WTC11 (cell line): Measurements from ENCODE around the gene AQP1. TPM values are rescaled to one million over a fixed set of nuclear protein-coding genes. Genes with fewer than 3 reads are reported as not detected.

Source experiments
- ATAC-seq: fragments of 200-7000 bp; cut with Tn5 transposase; 2 replicates; pipeline ENCODE4 v1.10.0; 2021; ENCODE audit warnings: mild to moderate bottlenecking, moderate library complexity
- CTCF ChIA-PET: fragments of 300-600 bp; sonication (Branson Sonifier 250); formaldehyde crosslinking; loops from one replicate; lab custom pipeline; 2021; ENCODE audit warnings: antibody characterized with exemption; lab: Charles Lee
- POLR2A ChIA-PET: fragments of 350-600 bp; sonication (Branson Sonifier 250); formaldehyde crosslinking; loops from one replicate; lab custom pipeline; 2021; ENCODE audit warnings: antibody characterized with exemption; lab: Charles Lee
- DNase-seq: peaks from one replicate; pipeline ENCODE4 v3.0.0; 2021; ENCODE audit warnings: low spot score
- H3K27ac Mint-ChIP-seq: 2 replicates; pipeline ENCODE4 v1.8.0; 2021; ENCODE audit warnings: mixed read lengths
- H3K27me3 Mint-ChIP-seq: 2 replicates; pipeline ENCODE4 v1.8.0; 2021; ENCODE audit warnings: low read depth, mild to moderate bottlenecking, moderate library complexity, mixed read lengths
- H3K36me3 Mint-ChIP-seq: 2 replicates; pipeline ENCODE4 v1.8.0; 2021; ENCODE audit warnings: mixed read lengths
- H3K4me1 Mint-ChIP-seq: 2 replicates; pipeline ENCODE4 v1.8.0; 2022; ENCODE audit warnings: mixed read lengths
- H3K4me3 Mint-ChIP-seq: 2 replicates; pipeline ENCODE4 v1.8.0; 2021; ENCODE audit warnings: mild to moderate bottlenecking, moderate library complexity, mixed read lengths
- H3K9me3 Mint-ChIP-seq: 2 replicates; pipeline ENCODE4 v1.8.0; 2021; ENCODE audit warnings: mixed read lengths
- ATF1 ChIP-seq: sonication (generic); formaldehyde crosslinking; IDR thresholded peaks from 2 replicates; pipeline ENCODE4 v1.8.1; 2023; ENCODE audit warnings: mild to moderate bottlenecking, moderate library complexity, missing genetic modification reagents
- ATF2 ChIP-seq: sonication (generic); formaldehyde crosslinking; IDR thresholded peaks from 2 replicates; pipeline ENCODE4 v1.8.1; 2022; ENCODE audit warnings: low read depth, missing genetic modification reagents, borderline replicate concordance
- CBFB ChIP-seq: sonication (generic); formaldehyde crosslinking; IDR thresholded peaks from 2 replicates; pipeline ENCODE4 v1.8.1; 2022; ENCODE audit warnings: mild to moderate bottlenecking, low read depth, missing genetic modification reagents
- CREM ChIP-seq: sonication (generic); formaldehyde crosslinking; IDR thresholded peaks from 2 replicates; pipeline ENCODE4 v1.8.1; 2022; ENCODE audit warnings: mild to moderate bottlenecking, missing genetic modification reagents, moderate library complexity
- E2F1 ChIP-seq: sonication (generic); formaldehyde crosslinking; IDR thresholded peaks from 2 replicates; pipeline ENCODE4 v1.8.0; 2022; ENCODE audit warnings: mild to moderate bottlenecking, missing genetic modification reagents
- FOXP1 ChIP-seq: sonication (generic); formaldehyde crosslinking; IDR thresholded peaks from 2 replicates; pipeline ENCODE4 v1.8.0; 2022; ENCODE audit warnings: missing genetic modification reagents, mild to moderate bottlenecking, moderate library complexity, borderline replicate concordance
- GRHL2 ChIP-seq: fragments of 250-450 bp; sonication (Bioruptor Pico); IDR thresholded peaks from 2 replicates; pipeline ENCODE4 v1.8.0; 2022; ENCODE audit warnings: mild to moderate bottlenecking, moderate library complexity; ENCODE audit not compliant: insufficient replicate concordance, severe bottlenecking
- GTF2I ChIP-seq: fragments of 250-450 bp; sonication (Bioruptor Pico); conservative IDR thresholded peaks from 2 replicates; pipeline ENCODE4 v1.4.0; 2021; ENCODE audit warnings: mild to moderate bottlenecking
- JUN ChIP-seq: sonication (generic); formaldehyde crosslinking; IDR thresholded peaks from 2 replicates; pipeline ENCODE4 v1.8.0; 2023; ENCODE audit warnings: mild to moderate bottlenecking, missing genetic modification reagents
- NFATC4 ChIP-seq: fragments of 250-450 bp; sonication (Bioruptor Pico); IDR thresholded peaks from 2 replicates; pipeline ENCODE4 v1.9.0; 2021; ENCODE audit warnings: mild to moderate bottlenecking
- NR3C1 ChIP-seq: sonication (generic); formaldehyde crosslinking; conservative IDR thresholded peaks from 2 replicates; pipeline ENCODE4 v1.8.1; 2023; ENCODE audit warnings: low read depth, mild to moderate bottlenecking, missing genetic modification reagents
- ZNF317 ChIP-seq: sonication (generic); formaldehyde crosslinking; IDR thresholded peaks from 2 replicates; pipeline ENCODE4 v1.8.1; 2023; ENCODE audit warnings: low read depth, mild to moderate bottlenecking, moderate library complexity, missing genetic modification reagents, borderline replicate concordance
- ZNF396 ChIP-seq: fragments of 250-450 bp; sonication (Bioruptor Pico); IDR thresholded peaks from 2 replicates; pipeline ENCODE4 v1.8.0; 2021; ENCODE audit warnings: mild to moderate bottlenecking, moderate library complexity, borderline replicate concordance
- ZNF423 ChIP-seq: fragments of 250-450 bp; sonication (Bioruptor Pico); IDR thresholded peaks from 2 replicates; pipeline ENCODE4 v2.1.2; 2022; ENCODE audit warnings: mild to moderate bottlenecking, moderate library complexity
- total RNA-seq: library from RNA; stranded (reverse); gene quantifications from 3 replicates; pipeline ENCODE4 v1.2.3, GENCODE V29; 2021
- TF ChIP-seq, protein P1 (sequence below): fragments of 250-450 bp; sonication (Bioruptor Pico); IDR thresholded peaks from 2 replicates; pipeline ENCODE4 v1.9.0; 2021; ENCODE audit warnings: moderate library complexity, mild to moderate bottlenecking, inconsistent platforms, borderline replicate concordance
- TF ChIP-seq, protein P2 (sequence below): sonication (generic); formaldehyde crosslinking; conservative IDR thresholded peaks from 2 replicates; pipeline ENCODE4 v1.8.1; 2022; ENCODE audit warnings: mild to moderate bottlenecking, missing genetic modification reagents
- TF ChIP-seq, protein P3 (sequence below): sonication (generic); formaldehyde crosslinking; IDR thresholded peaks from 2 replicates; pipeline ENCODE4 v1.8.1; 2023; ENCODE audit warnings: mild to moderate bottlenecking, missing genetic modification reagents, borderline replicate concordance
- TF ChIP-seq, protein P4 (sequence below): sonication (generic); formaldehyde crosslinking; IDR thresholded peaks from 2 replicates; pipeline ENCODE4 v1.8.0; 2022; ENCODE audit warnings: mild to moderate bottlenecking, missing genetic modification reagents

AQP1 gene
- total RNA-seq, 1 experiment from 2014 or later, result 0.81 TPM

- TF ChIP-seq, protein P1, sequence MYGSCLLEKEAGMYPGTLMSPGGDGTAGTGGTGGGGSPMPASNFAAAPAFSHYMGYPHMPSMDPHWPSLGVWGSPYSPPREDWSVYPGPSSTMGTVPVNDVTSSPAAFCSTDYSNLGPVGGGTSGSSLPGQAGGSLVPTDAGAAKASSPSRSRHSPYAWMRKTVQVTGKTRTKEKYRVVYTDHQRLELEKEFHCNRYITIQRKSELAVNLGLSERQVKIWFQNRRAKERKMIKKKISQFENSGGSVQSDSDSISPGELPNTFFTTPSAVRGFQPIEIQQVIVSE (CRISPR knock-in tag), result no peak
- no peak for TF ChIP-seq ZNF317 (CRISPR knock-in tag)
Observed at GRCh38 chr7:30912731-30912985, 1.0 kb downstream of the AQP1 start (continued).

DNA sequence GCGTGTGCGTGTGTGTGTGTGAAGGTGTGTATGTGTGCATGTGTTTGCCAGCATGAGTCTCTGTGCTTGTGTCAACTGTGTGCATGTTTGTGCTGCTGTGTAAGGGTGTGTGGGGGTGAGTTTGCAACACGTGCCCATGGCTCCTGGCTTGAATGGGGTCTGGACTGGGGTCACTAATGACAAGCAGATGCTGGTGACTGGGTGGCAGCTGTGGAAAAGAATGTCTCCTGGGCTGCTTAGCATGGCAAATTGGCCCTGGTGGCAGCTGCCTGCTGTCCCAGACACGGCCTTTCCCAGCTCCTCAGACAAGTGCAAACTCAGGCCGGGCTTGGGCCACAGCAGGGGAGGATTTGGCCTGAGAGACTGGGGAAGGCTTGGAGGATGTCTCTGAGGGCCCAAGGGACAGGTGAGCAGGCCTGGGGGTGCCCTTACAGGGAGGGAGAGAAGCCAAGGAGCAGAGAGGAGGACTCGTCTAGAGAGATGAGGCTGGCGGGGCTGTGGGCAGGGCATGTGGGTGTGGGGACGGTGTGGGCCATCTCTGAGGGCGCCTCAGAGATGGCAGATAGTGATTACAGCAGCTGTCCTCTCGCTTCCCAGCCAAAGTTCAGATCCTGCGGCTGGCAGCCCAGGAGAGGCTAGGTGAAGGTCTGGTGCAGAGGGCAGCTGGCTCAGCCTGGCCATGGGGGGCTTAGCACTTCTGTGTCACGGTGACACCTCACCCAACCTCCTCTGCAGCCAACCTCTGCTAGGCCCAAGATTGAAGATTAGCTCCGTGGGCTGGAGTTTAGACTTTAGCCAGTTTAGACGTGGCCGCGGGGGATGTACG is 1.5 kb downstream of the AQP1 start:
- Mint-ChIP-seq H3K4me1 (peaks cover 18% of the 10 kb centered on the region), H3K9me3 (no peaks in the 10 kb centered on the region), H3K36me3 (no peaks in the 10 kb centered on the region), H3K27me3 (no peaks in the 10 kb centered on the region), H3K4me3 (no peak overlapping the region), H3K27ac (peak overlapping the region; percentile 19; the same call in 1 of the 2 replicates)
- TF ChIP-seq JUN (CRISPR knock-in tag) (no peak), CBFB (CRISPR knock-in tag) (no peak), FOXP1 (no peak), GTF2I (CRISPR knock-in tag) (no peak), NR3C1 (CRISPR knock-in tag) (no peak), CREM (CRISPR knock-in tag) (no peak), ZNF396 (CRISPR knock-in tag) (no peak)
- TF ChIP-seq, protein P1 (CRISPR knock-in tag), result no peak
- TF ChIP-seq, protein P2, sequence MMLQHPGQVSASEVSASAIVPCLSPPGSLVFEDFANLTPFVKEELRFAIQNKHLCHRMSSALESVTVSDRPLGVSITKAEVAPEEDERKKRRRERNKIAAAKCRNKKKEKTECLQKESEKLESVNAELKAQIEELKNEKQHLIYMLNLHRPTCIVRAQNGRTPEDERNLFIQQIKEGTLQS (CRISPR knock-in tag), result no peak
- DNase-seq, result no peak
- ATAC-seq, result no peak
- POLR2A ChIA-PET, result no interaction called here
- CTCF ChIA-PET, result interaction anchor here (0.7 to 2.6 kb wide), 5 partner anchors 25 to 209 kb away, joined by 3 to 12 read pairs (median 5); no protein-coding TSS in a partner anchor

DNA sequence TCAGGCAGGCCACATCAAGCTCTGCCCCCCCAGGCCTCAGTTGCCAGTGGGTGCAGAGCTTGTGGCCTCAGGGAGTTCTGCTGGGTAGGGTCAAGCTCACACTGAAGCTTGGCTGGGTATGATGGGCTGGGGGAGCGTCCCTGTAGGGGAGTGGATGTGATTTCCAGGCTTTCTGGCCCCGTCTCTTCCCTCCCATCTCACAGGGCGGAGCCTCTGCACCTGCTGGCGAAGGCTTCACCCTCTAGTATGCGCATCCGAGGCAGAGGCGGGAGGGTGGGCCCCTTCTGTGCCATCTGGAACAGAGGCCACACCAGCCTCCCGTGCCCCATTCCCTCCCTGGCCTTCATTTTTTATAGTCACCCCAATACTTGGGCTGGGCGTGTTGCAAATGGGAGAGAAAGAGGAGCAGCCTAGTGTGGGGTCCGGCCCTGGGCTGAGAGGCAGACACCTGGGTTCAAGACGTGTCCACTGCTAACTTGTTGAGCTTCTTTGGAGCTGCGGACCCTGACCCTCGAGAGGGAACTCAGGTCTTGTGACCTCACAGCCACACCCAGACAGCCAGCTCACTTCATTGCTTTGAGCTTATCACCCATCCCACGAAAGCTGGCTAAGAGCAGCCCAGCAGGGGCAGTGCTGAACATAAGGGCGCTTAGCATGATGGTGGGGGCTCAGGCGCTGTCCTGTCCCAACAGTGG is 2.3 kb downstream of the AQP1 start:
- CTCF ChIA-PET, result interaction anchor here (0.7 to 2.6 kb wide), 3 partner anchors 25 to 209 kb away, joined by 5 to 12 read pairs (median 5); no protein-coding TSS in a partner anchor
- peaks cover 16% of the 10 kb centered on the region for H3K4me1 Mint-ChIP-seq

GRCh38 chr7:30914596-30914995 is 2.9 kb downstream of the AQP1 start:
- ChIA-PET CTCF (interaction anchor here (2.3 to 2.6 kb wide), 2 partner anchors 24 to 208 kb away, joined by 5 to 12 read pairs; no protein-coding TSS in a partner anchor), POLR2A (no interaction called here)
- Mint-ChIP-seq H3K4me1 (peaks cover 16% of the 10 kb centered on the region), H3K36me3 (no peaks in the 10 kb centered on the region), H3K27ac (no peak overlapping the region), H3K9me3 (no peaks in the 10 kb centered on the region), H3K4me3 (no peak overlapping the region), H3K27me3 (no peaks in the 10 kb centered on the region)
- DNase-seq (no peak), ATAC-seq (no peak; the same call in 1 of the 2 replicates)
- TF ChIP-seq, protein P3, sequence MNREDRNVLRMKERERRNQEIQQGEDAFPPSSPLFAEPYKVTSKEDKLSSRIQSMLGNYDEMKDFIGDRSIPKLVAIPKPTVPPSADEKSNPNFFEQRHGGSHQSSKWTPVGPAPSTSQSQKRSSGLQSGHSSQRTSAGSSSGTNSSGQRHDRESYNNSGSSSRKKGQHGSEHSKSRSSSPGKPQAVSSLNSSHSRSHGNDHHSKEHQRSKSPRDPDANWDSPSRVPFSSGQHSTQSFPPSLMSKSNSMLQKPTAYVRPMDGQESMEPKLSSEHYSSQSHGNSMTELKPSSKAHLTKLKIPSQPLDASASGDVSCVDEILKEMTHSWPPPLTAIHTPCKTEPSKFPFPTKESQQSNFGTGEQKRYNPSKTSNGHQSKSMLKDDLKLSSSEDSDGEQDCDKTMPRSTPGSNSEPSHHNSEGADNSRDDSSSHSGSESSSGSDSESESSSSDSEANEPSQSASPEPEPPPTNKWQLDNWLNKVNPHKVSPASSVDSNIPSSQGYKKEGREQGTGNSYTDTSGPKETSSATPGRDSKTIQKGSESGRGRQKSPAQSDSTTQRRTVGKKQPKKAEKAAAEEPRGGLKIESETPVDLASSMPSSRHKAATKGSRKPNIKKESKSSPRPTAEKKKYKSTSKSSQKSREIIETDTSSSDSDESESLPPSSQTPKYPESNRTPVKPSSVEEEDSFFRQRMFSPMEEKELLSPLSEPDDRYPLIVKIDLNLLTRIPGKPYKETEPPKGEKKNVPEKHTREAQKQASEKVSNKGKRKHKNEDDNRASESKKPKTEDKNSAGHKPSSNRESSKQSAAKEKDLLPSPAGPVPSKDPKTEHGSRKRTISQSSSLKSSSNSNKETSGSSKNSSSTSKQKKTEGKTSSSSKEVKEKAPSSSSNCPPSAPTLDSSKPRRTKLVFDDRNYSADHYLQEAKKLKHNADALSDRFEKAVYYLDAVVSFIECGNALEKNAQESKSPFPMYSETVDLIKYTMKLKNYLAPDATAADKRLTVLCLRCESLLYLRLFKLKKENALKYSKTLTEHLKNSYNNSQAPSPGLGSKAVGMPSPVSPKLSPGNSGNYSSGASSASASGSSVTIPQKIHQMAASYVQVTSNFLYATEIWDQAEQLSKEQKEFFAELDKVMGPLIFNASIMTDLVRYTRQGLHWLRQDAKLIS, result no peak
- TF ChIP-seq GRHL2 (CRISPR knock-in tag), result no peak
- TF ChIP-seq NFATC4, result no peak
- TF ChIP-seq ATF2, result no peak
- TF ChIP-seq ATF1 (CRISPR knock-in tag), result no peak

More for the DNA sequence above, 2.3 kb downstream of the AQP1 start:
- no peak for TF ChIP-seq ZNF423 (CRISPR knock-in tag)
- TF ChIP-seq, protein P4, sequence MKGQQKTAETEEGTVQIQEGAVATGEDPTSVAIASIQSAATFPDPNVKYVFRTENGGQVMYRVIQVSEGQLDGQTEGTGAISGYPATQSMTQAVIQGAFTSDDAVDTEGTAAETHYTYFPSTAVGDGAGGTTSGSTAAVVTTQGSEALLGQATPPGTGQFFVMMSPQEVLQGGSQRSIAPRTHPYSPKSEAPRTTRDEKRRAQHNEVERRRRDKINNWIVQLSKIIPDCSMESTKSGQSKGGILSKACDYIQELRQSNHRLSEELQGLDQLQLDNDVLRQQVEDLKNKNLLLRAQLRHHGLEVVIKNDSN (CRISPR knock-in tag), result no peak
- no peak for TF ChIP-seq E2F1
- Mint-ChIP-seq H3K9me3 (no peaks in the 10 kb centered on the region), H3K4me3 (no peak overlapping the region), H3K27me3 (no peaks in the 10 kb centered on the region), H3K36me3 (no peaks in the 10 kb centered on the region), H3K27ac (no peak overlapping the region)
- POLR2A ChIA-PET, result no interaction called here
- DNase-seq, result no peak
- ATAC-seq, result no peak
